GM19468 (cell line): ENCODE measurements around the gene TAF4.
"Not testable (repeated sequence)": the region's sequence is repeated elsewhere in the genome, so short reads cannot be mapped to it uniquely, and the experiment has no call there.

Experiments used
- ATAC-seq: cut with Tn5 transposase; IDR thresholded peaks from one replicate; pipeline ENCODE4 v1.9.1; 2021; ENCODE audit warnings: mild to moderate bottlenecking, moderate library complexity, moderate number of reproducible peaks; ENCODE audit not compliant: unreplicated experiment; ENCODE audit errors: extremely low read depth

The TAF4 gene

GRCh38 chr20:62009322-62009721 lies 56.4 kb downstream of the TAF4 start:
- ATAC-seq, result no peak

- no peak for ATAC-seq
Observed at GRCh38 chr20:62008643-62009183, 57.0 kb downstream of the TAF4 start.

GRCh38 chr20:62007127-62007647 lies 58.5 kb downstream of the TAF4 start:
- no peak for ATAC-seq

GRCh38 chr20:62006482-62006881 lies 59.2 kb downstream of the TAF4 start:
- no peak for ATAC-seq

- no peak for ATAC-seq
Observed at GRCh38 chr20:62004614-62005013, 61.1 kb downstream of the TAF4 start.

GRCh38 chr20:62003567-62004405 lies 61.9 kb downstream of the TAF4 start:
- ATAC-seq, result no peak

- no peak for ATAC-seq
Observed at GRCh38 chr20:62002882-62003480, 62.7 kb downstream of the TAF4 start.

- ATAC-seq, result no peak
Observed at GRCh38 chr20:62001178-62001715, 64.4 kb downstream of the TAF4 start.

- ATAC-seq, result no peak
Observed at GRCh38 chr20:61998343-61999121, 67.1 kb downstream of the TAF4 start.

- no peak for ATAC-seq
Observed at GRCh38 chr20:61997891-61998290, 67.8 kb downstream of the TAF4 start.

- no peak for ATAC-seq
Observed at GRCh38 chr20:61997372-61997771, 68.3 kb downstream of the TAF4 start.

- ATAC-seq, result no peak
Observed at GRCh38 chr20:61994546-61994945, 71.1 kb downstream of the TAF4 start.

- ATAC-seq, result no peak
Observed at GRCh38 chr20:61993058-61993457, 72.6 kb downstream of the TAF4 start.

- ATAC-seq, result no peak
Observed at GRCh38 chr20:61991476-61991875, 74.2 kb downstream of the TAF4 start.

- ATAC-seq, result no peak
Observed at GRCh38 chr20:61990484-61990883, 75.2 kb downstream of the TAF4 start.

GRCh38 chr20:61989741-61990140 lies 75.9 kb downstream of the TAF4 start:
- no peak for ATAC-seq

GRCh38 chr20:61988665-61989064 lies 77.0 kb downstream of the TAF4 start:
- ATAC-seq, result no peak

GRCh38 chr20:61986762-61987321 lies 78.8 kb downstream of the TAF4 start:
- ATAC-seq, result no peak

GRCh38 chr20:61985096-61985495 lies 80.6 kb downstream of the TAF4 start:
- no peak for ATAC-seq

- not testable (repeated sequence) for ATAC-seq
Observed at GRCh38 chr20:61984431-61984830, 81.2 kb downstream of the TAF4 start.
